CD4-positive, alpha-beta T cell treated with Interleukin-15 for 1 hour (primary cell): ENCODE measurements around the gene MARVELD3.
"Not testable (repeated sequence)": the region's sequence is repeated elsewhere in the genome, so short reads cannot be mapped to it uniquely, and the experiment has no call there.

ENCODE experiments used
- DNase-seq: peaks from one replicate; pipeline ENCODE4 v3.0.0-alpha.2; 2020

The MARVELD3 gene

GRCh38 chr16:71626018-71626857 is at the start of gene MARVELD3:
MARVELD3 (plus strand) TSS chr16:71626184; CDS start chr16:71626230, 46 bp downstream.
- no peak for DNase-seq

- no peak for DNase-seq
Observed at GRCh38 chr16:71576971-71577370, 49.0 kb upstream of the MARVELD3 start, which contains the start of gene TAT. TAT (minus strand) TSS chr16:71577092; CDS start chr16:71576415, 677 bp downstream.

- DNase-seq, result not testable (repeated sequence)
Observed at GRCh38 chr16:71582553-71582848, 43.5 kb upstream of the MARVELD3 start.

- no peak for DNase-seq
Observed at GRCh38 chr16:71584543-71585317, 41.3 kb upstream of the MARVELD3 start.

GRCh38 chr16:71585318-71585703 is 40.7 kb upstream of the MARVELD3 start:
- DNase-seq, result no peak

- not testable (repeated sequence) for DNase-seq
Observed at GRCh38 chr16:71589334-71589733, 36.6 kb upstream of the MARVELD3 start.

GRCh38 chr16:71590071-71590470 is 35.9 kb upstream of the MARVELD3 start:
- DNase-seq, result not testable (repeated sequence)

GRCh38 chr16:71590584-71590983 is 35.4 kb upstream of the MARVELD3 start:
- DNase-seq, result no peak

- DNase-seq, result no peak
Observed at GRCh38 chr16:71591917-71592316, 34.1 kb upstream of the MARVELD3 start.

- no peak for DNase-seq
Observed at GRCh38 chr16:71593048-71593999, 32.7 kb upstream of the MARVELD3 start.

- DNase-seq, result no peak
Observed at GRCh38 chr16:71594000-71594646, 31.9 kb upstream of the MARVELD3 start.

- not testable (repeated sequence) for DNase-seq
Observed at GRCh38 chr16:71595340-71595826, 30.6 kb upstream of the MARVELD3 start.

- not testable (repeated sequence) for DNase-seq
Observed at GRCh38 chr16:71598426-71598825, 27.6 kb upstream of the MARVELD3 start.

- no peak for DNase-seq
Observed at GRCh38 chr16:71600822-71601221, 25.2 kb upstream of the MARVELD3 start.

GRCh38 chr16:71609066-71609465 is 16.9 kb upstream of the MARVELD3 start:
- DNase-seq, result no peak

- DNase-seq, result no peak
Observed at GRCh38 chr16:71610447-71610846, 15.5 kb upstream of the MARVELD3 start.

- peak; percentile 76 for DNase-seq
Observed at GRCh38 chr16:71610936-71611871, 14.8 kb upstream of the MARVELD3 start.

GRCh38 chr16:71614956-71615355 is 11.0 kb upstream of the MARVELD3 start:
- not testable (repeated sequence) for DNase-seq

- DNase-seq, result no peak
Observed at GRCh38 chr16:71618429-71618828, 7.6 kb upstream of the MARVELD3 start.

GRCh38 chr16:71622088-71622487 is 3.9 kb upstream of the MARVELD3 start:
- DNase-seq, result no peak

- no peak for DNase-seq
Observed at GRCh38 chr16:71623597-71623996, 2.4 kb upstream of the MARVELD3 start.
